ENCODE measurements around the gene A3GALT2. TPM values are rescaled to one million over a fixed set of nuclear protein-coding genes. Genes with fewer than 3 reads are reported as not detected.

A3GALT2 gene
- polyA plus RNA-seq, 1 donor from 2014 or later, result 0.35 TPM

- Histone ChIP-seq H3K4me2 (ENCODE audit: low read length) (no peak overlapping the region), H3K27me3 (ENCODE audit: insufficient read depth, low read depth, low read length) (no peaks in the 10 kb centered on the region), H3K4me3 (ENCODE audit: low read length) (no peak overlapping the region), H2AFZ (ENCODE audit: low read depth, low read length) (no peak overlapping the region), H3F3A (ENCODE audit: insufficient read depth, low read length, poor library complexity, severe bottlenecking) (no peaks in the 10 kb centered on the region), H3K36me3 (ENCODE audit: insufficient read depth, low read length) (peaks cover 39% of the 10 kb centered on the region), H3K9me3 (ENCODE audit: low read length) (no peaks in the 10 kb centered on the region), H3K9ac (ENCODE audit: low read length) (no peak overlapping the region), H4K20me1 (ENCODE audit: insufficient read depth) (peaks cover 27% of the 10 kb centered on the region), H3K79me2 (replicated peaks; ENCODE audit: insufficient read depth, low read length) (peaks cover 55% of the 10 kb centered on the region), H3K9me2 (ENCODE audit: insufficient read depth, low read length) (no peaks in the 10 kb centered on the region), H3K27ac (ENCODE audit: low read length) (no peak overlapping the region)
- TF ChIP-seq POLR2AphosphoS5 (IDR thresholded peaks at IDR 0.05) (no peak), EP300 (conservative IDR thresholded peaks at IDR 0.05; ENCODE audit: poor library complexity, severe bottlenecking) (no peak), CTCF (IDR thresholded peaks at IDR 0.05; ENCODE audit: poor library complexity, severe bottlenecking) (no peak), TAF1 (IDR thresholded peaks at IDR 0.05; ENCODE audit: low read depth) (no peak), MXI1 (conservative IDR thresholded peaks at IDR 0.05; ENCODE audit: poor library complexity, severe bottlenecking) (no peak), EZH2 (IDR thresholded peaks at IDR 0.05; ENCODE audit: borderline replicate concordance, insufficient read depth, low read length, poor library complexity, severe bottlenecking) (no peak), SMC3 (conservative IDR thresholded peaks at IDR 0.05; ENCODE audit: poor library complexity) (no peak), REST (IDR thresholded peaks at IDR 0.05; ENCODE audit: borderline replicate concordance) (no peak), RAD21 (conservative IDR thresholded peaks at IDR 0.05) (no peak)
These were observed 11.5 kb upstream of the A3GALT2 start for GRCh38 chr1:33332357-33332789.

GRCh38 chr1:33331444-33332356, 10.8 kb upstream of the A3GALT2 start:
- H3K9me2 ChIP-seq (ENCODE audit: insufficient read depth, low read length), result no peaks in the 10 kb centered on the region
- H2AFZ ChIP-seq (ENCODE audit: low read depth, low read length), result no peak overlapping the region
- no peak overlapping the region for H3K4me2 ChIP-seq (ENCODE audit: low read length)
- no peak overlapping the region for H3K9ac ChIP-seq (ENCODE audit: low read length)
- peaks cover 48% of the 10 kb centered on the region for H3K79me2 ChIP-seq (replicated peaks; ENCODE audit: insufficient read depth, low read length)
- TF ChIP-seq EP300 (conservative IDR thresholded peaks at IDR 0.05; ENCODE audit: poor library complexity, severe bottlenecking), result no peak
- TF ChIP-seq REST (IDR thresholded peaks at IDR 0.05; ENCODE audit: borderline replicate concordance), result no peak
- no peak for TF ChIP-seq RAD21 (conservative IDR thresholded peaks at IDR 0.05)
- TF ChIP-seq EZH2 (IDR thresholded peaks at IDR 0.05; ENCODE audit: borderline replicate concordance, insufficient read depth, low read length, poor library complexity, severe bottlenecking), result no peak
- peak; percentile 2 for TF ChIP-seq POLR2AphosphoS5 (IDR thresholded peaks at IDR 0.05)
- H3F3A ChIP-seq (ENCODE audit: insufficient read depth, low read length, poor library complexity, severe bottlenecking), result no peaks in the 10 kb centered on the region
- peaks cover 39% of the 10 kb centered on the region for H3K36me3 ChIP-seq (ENCODE audit: insufficient read depth, low read length)
- H3K4me3 ChIP-seq (ENCODE audit: low read length), result no peak overlapping the region
- no peaks in the 10 kb centered on the region for H3K27me3 ChIP-seq (ENCODE audit: insufficient read depth, low read depth, low read length)
- H3K9me3 ChIP-seq (ENCODE audit: low read length), result no peaks in the 10 kb centered on the region
- H3K27ac ChIP-seq (ENCODE audit: low read length), result no peak overlapping the region
- peaks cover 27% of the 10 kb centered on the region for H4K20me1 ChIP-seq (ENCODE audit: insufficient read depth)
